ENCODE data around the gene EEF2KMT. TPM values are rescaled to one million over a fixed set of nuclear protein-coding genes. Genes with fewer than 3 reads are reported as not detected.

EEF2KMT gene
- total RNA-seq, 1 experiment from 2014 or later: 25.8 TPM

GRCh38 chr16:5071681-5072333 is 25.8 kb downstream of the EEF2KMT start, which contains the start of gene ALG1:
TSS of gene ALG1 (plus strand) at chr16:5071843. CDS start at chr16:5071850, 7 bp downstream.
- Histone ChIP-seq H3K27ac (ENCODE audit: low read length) (peak within 1 kb of the TSS; percentile 11; the same call in 1 of the 2 replicates), H3K79me2 (ENCODE audit: low read length) (peaks cover 17% of the 10 kb centered on the region), H3K9ac (ENCODE audit: low read length) (peak within 1 kb of the TSS; percentile 81), H3K4me3 (ENCODE audit: low read length) (peak within 1 kb of the TSS; percentile 78), H3K4me2 (ENCODE audit: low read length) (peak within 1 kb of the TSS; percentile 86), H3K9me3 (ENCODE audit: low read length) (no peaks in the 10 kb centered on the region), H2AFZ (ENCODE audit: low read length) (peak within 1 kb of the TSS; percentile 95), H3F3A (ENCODE audit: low read length, unreplicated experiment) (no peaks in the 10 kb centered on the region), H4K20me1 (ENCODE audit: low read length) (no peaks in the 10 kb centered on the region), H3K27me3 (ENCODE audit: low read length) (no peaks in the 10 kb centered on the region), H3K4me1 (ENCODE audit: insufficient read depth, low read length) (peaks cover 16% of the 10 kb centered on the region), H3K36me3 (ENCODE audit: low read depth, low read length) (no peaks in the 10 kb centered on the region), H3K9me2 (replicated peaks; ENCODE audit: low read length) (no peaks in the 10 kb centered on the region)
- no peak for TF ChIP-seq EZH2phosphoT487 (IDR thresholded peaks at IDR 0.05; ENCODE audit: borderline replicate concordance, low read length)
- no peak for TF ChIP-seq EZH2 (IDR thresholded peaks at IDR 0.05; ENCODE audit: low read length, unreplicated experiment)
- TF ChIP-seq CTCF (conservative IDR thresholded peaks at IDR 0.05; ENCODE audit: low read depth, low read length): no peak
- CTCF ChIA-PET: no interaction called here
- intact Hi-C loops (cut with micrococcal nuclease): no loop called here
- DNase-seq: peak; percentile 78
- no TSS peak for BruUV-seq (replicated peaks)
- POLR2A ChIA-PET (ENCODE audit: unreplicated experiment): interaction anchor here (0.6 kb wide), 1 partner anchor 11 kb away, joined by 10 read pairs; no protein-coding TSS in a partner anchor
- peak; percentile 86 for ATAC-seq

- H2AFZ ChIP-seq (ENCODE audit: low read length): peak overlapping the region; percentile 95
- no peaks in the 10 kb centered on the region for H4K20me1 ChIP-seq (ENCODE audit: low read length)
- no peaks in the 10 kb centered on the region for H3K9me2 ChIP-seq (replicated peaks; ENCODE audit: low read length)
- no peak for TF ChIP-seq EZH2phosphoT487 (IDR thresholded peaks at IDR 0.05; ENCODE audit: borderline replicate concordance, low read length)
- TF ChIP-seq CTCF (conservative IDR thresholded peaks at IDR 0.05; ENCODE audit: low read depth, low read length): no peak
- TF ChIP-seq EZH2 (IDR thresholded peaks at IDR 0.05; ENCODE audit: low read length, unreplicated experiment): no peak
- intact Hi-C loops (cut with micrococcal nuclease): no loop called here
- ChIA-PET CTCF (no interaction called here), POLR2A (ENCODE audit: unreplicated experiment) (no interaction called here)
- H3K79me2 ChIP-seq (ENCODE audit: low read length): peaks cover 17% of the 10 kb centered on the region
- H3F3A ChIP-seq (ENCODE audit: low read length, unreplicated experiment): no peaks in the 10 kb centered on the region
- no peaks in the 10 kb centered on the region for H3K27me3 ChIP-seq (ENCODE audit: low read length)
- peak overlapping the region; percentile 86 for H3K4me2 ChIP-seq (ENCODE audit: low read length)
- H3K9ac ChIP-seq (ENCODE audit: low read length): peak overlapping the region; percentile 81
- H3K4me1 ChIP-seq (ENCODE audit: insufficient read depth, low read length): peaks cover 16% of the 10 kb centered on the region
- ATAC-seq: no peak
- BruUV-seq (replicated peaks): TSS peak; percentile 82
- DNase-seq: no peak
- no peaks in the 10 kb centered on the region for H3K9me3 ChIP-seq (ENCODE audit: low read length)
- H3K4me3 ChIP-seq (ENCODE audit: low read length): peak overlapping the region; percentile 78
- H3K36me3 ChIP-seq (ENCODE audit: low read depth, low read length): no peaks in the 10 kb centered on the region
- no peak overlapping the region for H3K27ac ChIP-seq (ENCODE audit: low read length)
Observed at GRCh38 chr16:5071341-5071680, 26.3 kb downstream of the EEF2KMT start.

- no peak for DNase-seq
- no TSS peak for BruUV-seq (replicated peaks)
- ChIA-PET CTCF (no interaction called here), POLR2A (ENCODE audit: unreplicated experiment) (no interaction called here)
- peak overlapping the region; percentile 95 for H2AFZ ChIP-seq (ENCODE audit: low read length)
- intact Hi-C loops (cut with micrococcal nuclease): no loop called here
- no peaks in the 10 kb centered on the region for H3K27me3 ChIP-seq (ENCODE audit: low read length)
- no peak overlapping the region for H3K4me3 ChIP-seq (ENCODE audit: low read length)
- H3K9ac ChIP-seq (ENCODE audit: low read length): no peak overlapping the region
- no peaks in the 10 kb centered on the region for H3K9me2 ChIP-seq (replicated peaks; ENCODE audit: low read length)
- H3K9me3 ChIP-seq (ENCODE audit: low read length): no peaks in the 10 kb centered on the region
- H4K20me1 ChIP-seq (ENCODE audit: low read length): no peaks in the 10 kb centered on the region
- H3K4me2 ChIP-seq (ENCODE audit: low read length): no peak overlapping the region
- H3F3A ChIP-seq (ENCODE audit: low read length, unreplicated experiment): no peaks in the 10 kb centered on the region
- ATAC-seq: no peak
- H3K36me3 ChIP-seq (ENCODE audit: low read depth, low read length): no peaks in the 10 kb centered on the region
- peaks cover 17% of the 10 kb centered on the region for H3K79me2 ChIP-seq (ENCODE audit: low read length)
- TF ChIP-seq CTCF (conservative IDR thresholded peaks at IDR 0.05; ENCODE audit: low read depth, low read length) (no peak), EZH2phosphoT487 (IDR thresholded peaks at IDR 0.05; ENCODE audit: borderline replicate concordance, low read length) (no peak), EZH2 (IDR thresholded peaks at IDR 0.05; ENCODE audit: low read length, unreplicated experiment) (no peak)
- no peak overlapping the region for H3K27ac ChIP-seq (ENCODE audit: low read length)
- H3K4me1 ChIP-seq (ENCODE audit: insufficient read depth, low read length): peaks cover 16% of the 10 kb centered on the region
Observed at GRCh38 chr16:5070431-5071186, 27.0 kb downstream of the EEF2KMT start.
